Measurements from ENCODE around the gene BCAS1.

- TF ChIP-seq CTCF (IDR thresholded peaks at IDR 0.05; ENCODE audit: low read length) (no peak), EZH2phosphoT487 (IDR thresholded peaks at IDR 0.05; ENCODE audit: low read length) (no peak), EZH2 (optimal IDR thresholded peaks at IDR 0.05; ENCODE audit: low read depth, low read length) (no peak)
Measured at GRCh38 chr20:54114109-54114508, 43.7 kb upstream of the BCAS1 start.
